Measurements from ENCODE around the gene ZBTB20.

DNA sequence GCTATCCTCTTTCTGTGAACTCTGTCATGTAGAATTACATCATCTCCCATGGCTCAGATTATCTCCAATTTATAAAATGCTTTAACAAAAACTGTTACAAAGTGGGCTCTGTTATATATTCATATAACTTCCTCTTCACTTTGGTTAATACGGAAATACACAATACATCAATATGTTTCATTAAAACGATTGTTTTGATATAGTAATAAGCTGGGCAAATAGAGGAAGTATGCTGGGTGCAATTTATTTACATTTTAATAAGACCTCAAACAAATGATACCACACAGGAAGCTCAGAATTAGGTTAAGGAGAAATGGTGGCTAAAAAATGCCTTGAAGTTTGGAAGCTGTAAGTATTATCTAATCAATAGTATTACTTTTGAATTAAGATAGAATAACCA is 331.0 kb downstream of the ZBTB20 start:
- TF ChIP-seq, protein P1, sequence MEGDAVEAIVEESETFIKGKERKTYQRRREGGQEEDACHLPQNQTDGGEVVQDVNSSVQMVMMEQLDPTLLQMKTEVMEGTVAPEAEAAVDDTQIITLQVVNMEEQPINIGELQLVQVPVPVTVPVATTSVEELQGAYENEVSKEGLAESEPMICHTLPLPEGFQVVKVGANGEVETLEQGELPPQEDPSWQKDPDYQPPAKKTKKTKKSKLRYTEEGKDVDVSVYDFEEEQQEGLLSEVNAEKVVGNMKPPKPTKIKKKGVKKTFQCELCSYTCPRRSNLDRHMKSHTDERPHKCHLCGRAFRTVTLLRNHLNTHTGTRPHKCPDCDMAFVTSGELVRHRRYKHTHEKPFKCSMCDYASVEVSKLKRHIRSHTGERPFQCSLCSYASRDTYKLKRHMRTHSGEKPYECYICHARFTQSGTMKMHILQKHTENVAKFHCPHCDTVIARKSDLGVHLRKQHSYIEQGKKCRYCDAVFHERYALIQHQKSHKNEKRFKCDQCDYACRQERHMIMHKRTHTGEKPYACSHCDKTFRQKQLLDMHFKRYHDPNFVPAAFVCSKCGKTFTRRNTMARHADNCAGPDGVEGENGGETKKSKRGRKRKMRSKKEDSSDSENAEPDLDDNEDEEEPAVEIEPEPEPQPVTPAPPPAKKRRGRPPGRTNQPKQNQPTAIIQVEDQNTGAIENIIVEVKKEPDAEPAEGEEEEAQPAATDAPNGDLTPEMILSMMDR (IDR thresholded peaks at IDR 0.05; ENCODE audit: low read length) = no peak
- TF ChIP-seq EZH2 (optimal IDR thresholded peaks at IDR 0.05; ENCODE audit: low read depth, low read length) (no peak), EZH2phosphoT487 (IDR thresholded peaks at IDR 0.05; ENCODE audit: low read length) (no peak)

Measured in MM.1S (cell line).